PFSK-1 (cell line): ENCODE results near the gene ZSCAN5B.

ENCODE experiments used
- POLR2AphosphoS5 ChIP-seq: IDR thresholded peaks from 2 replicates; pipeline ENCODE4 v1.6.1; 2012; ENCODE audit warnings: low read depth, mild to moderate bottlenecking, control low read depth, low read length, moderate library complexity
- SIN3A ChIP-seq: IDR thresholded peaks from 2 replicates; pipeline ENCODE4 v1.6.1; 2012; ENCODE audit warnings: mild to moderate bottlenecking, low read length, moderate library complexity, borderline replicate concordance; ENCODE audit not compliant: insufficient read depth
- TAF1 ChIP-seq: IDR thresholded peaks from 2 replicates; pipeline ENCODE4 v1.6.1; 2012; ENCODE audit warnings: low read length, control low read depth, borderline replicate concordance; ENCODE audit not compliant: insufficient read depth
- TF ChIP-seq, protein P1 (sequence below), 2 experiments: IDR thresholded peaks; 2 replicates each; pipeline versions ENCODE4 v1.6.1 to v1.8.0; 2011 to 2012; ENCODE audit warnings: low read depth in 2 of 2, low read length in 2 of 2, control low read depth in 1 of 2, inconsistent platforms in 1 of 2, mild to moderate bottlenecking in 1 of 2, moderate library complexity in 1 of 2; ENCODE audit not compliant: insufficient read depth in 1 of 2

DNA sequence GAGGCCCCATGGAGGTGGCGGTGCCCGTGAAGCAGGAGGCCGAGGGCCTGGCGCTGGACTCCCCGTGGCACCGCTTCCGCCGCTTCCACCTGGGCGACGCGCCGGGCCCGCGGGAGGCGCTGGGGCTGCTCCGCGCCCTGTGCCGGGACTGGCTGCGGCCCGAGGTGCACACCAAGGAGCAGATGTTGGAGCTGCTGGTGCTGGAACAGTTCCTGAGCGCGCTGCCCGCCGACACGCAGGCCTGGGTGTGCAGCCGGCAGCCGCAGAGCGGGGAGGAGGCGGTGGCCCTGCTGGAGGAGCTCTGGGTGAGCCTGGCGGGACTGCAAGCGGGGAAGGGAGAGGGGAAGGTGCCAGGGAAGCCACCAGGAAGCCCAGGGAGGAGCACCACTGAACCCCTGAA, 50.7 kb downstream of the ZSCAN5B start:
- TF ChIP-seq SIN3A: no peak
- TF ChIP-seq POLR2AphosphoS5: no peak
- TF ChIP-seq, protein P1, sequence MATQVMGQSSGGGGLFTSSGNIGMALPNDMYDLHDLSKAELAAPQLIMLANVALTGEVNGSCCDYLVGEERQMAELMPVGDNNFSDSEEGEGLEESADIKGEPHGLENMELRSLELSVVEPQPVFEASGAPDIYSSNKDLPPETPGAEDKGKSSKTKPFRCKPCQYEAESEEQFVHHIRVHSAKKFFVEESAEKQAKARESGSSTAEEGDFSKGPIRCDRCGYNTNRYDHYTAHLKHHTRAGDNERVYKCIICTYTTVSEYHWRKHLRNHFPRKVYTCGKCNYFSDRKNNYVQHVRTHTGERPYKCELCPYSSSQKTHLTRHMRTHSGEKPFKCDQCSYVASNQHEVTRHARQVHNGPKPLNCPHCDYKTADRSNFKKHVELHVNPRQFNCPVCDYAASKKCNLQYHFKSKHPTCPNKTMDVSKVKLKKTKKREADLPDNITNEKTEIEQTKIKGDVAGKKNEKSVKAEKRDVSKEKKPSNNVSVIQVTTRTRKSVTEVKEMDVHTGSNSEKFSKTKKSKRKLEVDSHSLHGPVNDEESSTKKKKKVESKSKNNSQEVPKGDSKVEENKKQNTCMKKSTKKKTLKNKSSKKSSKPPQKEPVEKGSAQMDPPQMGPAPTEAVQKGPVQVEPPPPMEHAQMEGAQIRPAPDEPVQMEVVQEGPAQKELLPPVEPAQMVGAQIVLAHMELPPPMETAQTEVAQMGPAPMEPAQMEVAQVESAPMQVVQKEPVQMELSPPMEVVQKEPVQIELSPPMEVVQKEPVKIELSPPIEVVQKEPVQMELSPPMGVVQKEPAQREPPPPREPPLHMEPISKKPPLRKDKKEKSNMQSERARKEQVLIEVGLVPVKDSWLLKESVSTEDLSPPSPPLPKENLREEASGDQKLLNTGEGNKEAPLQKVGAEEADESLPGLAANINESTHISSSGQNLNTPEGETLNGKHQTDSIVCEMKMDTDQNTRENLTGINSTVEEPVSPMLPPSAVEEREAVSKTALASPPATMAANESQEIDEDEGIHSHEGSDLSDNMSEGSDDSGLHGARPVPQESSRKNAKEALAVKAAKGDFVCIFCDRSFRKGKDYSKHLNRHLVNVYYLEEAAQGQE (IDR thresholded peaks at IDR 0.05; ENCODE audit: insufficient read depth in 1 of 2, low read depth in 2 of 2, low read length in 2 of 2): no peak
- no peak for TF ChIP-seq TAF1
